Glomerular visceral epithelial cell (primary cell): Measurements from ENCODE around the gene PPP1CA.
"Not testable (repeated sequence)": the region's sequence is repeated elsewhere in the genome, so short reads cannot be mapped to it uniquely, and the experiment has no call there.

Experiments used
- DNase-seq: peaks from one replicate; pipeline ENCODE4 v3.0.0-alpha.2; 2016; ENCODE audit errors: extremely low spot score

The PPP1CA gene

DNA sequence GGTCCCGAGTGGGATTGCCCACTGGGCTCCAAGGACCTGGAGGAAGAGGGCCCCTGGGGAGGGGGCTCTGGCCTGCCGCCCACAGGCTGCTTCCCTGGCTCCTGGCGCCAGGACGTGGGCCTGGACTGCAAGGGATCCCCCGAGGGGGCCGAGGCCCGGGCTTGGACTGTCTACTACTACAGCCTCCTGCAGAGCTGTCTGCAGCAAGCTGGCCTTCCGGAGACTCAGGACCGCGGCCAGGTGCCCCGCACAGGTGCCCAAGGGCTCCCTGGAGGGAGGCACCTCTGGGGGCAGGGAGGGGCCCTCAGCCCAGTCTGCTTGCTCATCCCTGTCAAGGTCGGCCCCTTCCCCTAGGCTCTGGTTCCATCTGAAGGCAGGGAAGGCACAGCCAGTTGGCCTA lies 15.8 kb upstream of the PPP1CA start:
- DNase-seq, result no peak

- DNase-seq, result no peak
Measured at GRCh38 chr11:67416416-67417335, 15.0 kb upstream of the PPP1CA start.

- DNase-seq, result no peak
Measured at GRCh38 chr11:67415501-67416304, 14.0 kb upstream of the PPP1CA start, which contains the start of gene CARNS1. CARNS1 (plus strand) TSS chr11:67415678; CDS start chr11:67416200, 522 bp downstream.

DNA sequence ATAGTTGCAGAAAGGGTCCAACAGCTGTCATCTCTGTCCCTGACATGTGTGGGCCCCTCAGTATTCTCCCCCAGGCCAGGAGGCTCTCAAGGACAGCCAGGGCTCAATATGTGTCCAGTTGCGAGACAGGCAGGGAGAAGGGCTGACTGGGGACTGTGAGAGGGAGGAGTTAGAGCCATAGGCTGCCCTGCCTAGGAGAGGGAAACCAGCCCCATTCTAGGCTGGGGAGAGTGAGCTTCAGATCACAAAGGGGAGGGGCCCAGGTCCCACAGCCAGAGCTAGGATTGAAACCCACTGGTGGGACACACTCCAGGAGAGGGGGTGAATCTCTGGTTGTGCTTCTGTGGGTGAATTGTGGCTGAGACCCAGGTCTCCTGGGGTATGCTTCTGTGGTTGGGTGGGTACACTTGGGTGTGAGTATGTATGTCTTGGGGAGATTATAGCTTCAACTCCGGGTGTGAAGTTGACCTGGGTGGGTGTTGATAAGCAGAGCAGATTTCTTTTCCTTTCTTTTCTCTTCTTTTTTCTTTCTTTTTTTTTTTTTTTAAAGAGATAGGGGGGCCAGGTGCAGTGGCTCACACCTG lies 11.7 kb upstream of the PPP1CA start:
- no peak for DNase-seq

DNA sequence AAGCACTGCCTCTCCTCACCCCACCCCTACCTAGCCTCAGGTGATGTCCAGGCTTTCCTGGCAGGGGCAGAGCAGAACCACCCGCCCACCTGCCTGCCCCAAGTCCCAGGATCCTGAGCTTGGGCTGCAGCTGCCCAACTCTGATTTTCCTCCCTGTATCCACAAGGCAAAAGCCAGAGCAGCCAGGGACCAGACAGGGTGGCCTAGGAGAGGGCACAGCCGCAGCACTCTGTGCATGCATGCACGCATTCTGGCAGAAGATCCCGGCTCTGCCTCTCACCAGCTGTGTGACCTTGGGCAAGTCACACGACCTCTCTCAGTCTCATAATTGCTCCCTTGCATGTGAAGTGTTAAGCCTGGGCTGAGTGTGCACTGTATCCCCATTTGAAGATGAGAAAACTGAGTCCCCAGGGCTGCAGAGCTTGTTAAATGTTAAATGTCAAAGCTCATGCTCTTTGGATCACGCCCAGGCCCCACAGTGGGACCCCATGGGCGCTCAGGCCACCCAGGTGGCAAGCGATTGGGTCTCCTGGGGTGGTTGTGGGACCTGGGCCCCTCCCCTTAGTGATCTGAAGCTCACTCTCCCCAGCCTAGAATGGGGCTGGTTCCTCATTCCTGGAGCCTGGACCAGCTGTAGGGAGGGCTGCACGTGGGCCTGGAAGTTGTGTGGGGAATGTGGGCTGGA lies 11.0 kb upstream of the PPP1CA start:
- no peak for DNase-seq

DNA sequence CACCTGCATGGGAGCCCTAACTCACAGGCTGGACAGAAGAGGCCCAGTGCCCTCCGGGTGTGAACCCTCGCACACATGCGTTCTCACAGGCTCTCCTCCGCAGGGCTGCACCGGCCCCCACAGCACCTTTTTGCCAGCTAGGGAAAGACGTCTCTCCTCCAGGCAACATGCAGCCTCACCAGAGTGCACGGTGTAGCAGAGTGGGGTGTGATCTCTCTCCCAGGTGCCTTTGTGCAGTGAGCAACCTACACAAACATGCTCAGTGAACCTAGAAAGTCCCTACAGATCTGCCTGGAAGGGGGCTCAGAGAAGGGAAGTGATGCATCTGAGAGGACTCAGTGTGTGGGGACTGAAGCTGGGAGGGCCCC lies 10.1 kb upstream of the PPP1CA start:
- no peak for DNase-seq

DNA sequence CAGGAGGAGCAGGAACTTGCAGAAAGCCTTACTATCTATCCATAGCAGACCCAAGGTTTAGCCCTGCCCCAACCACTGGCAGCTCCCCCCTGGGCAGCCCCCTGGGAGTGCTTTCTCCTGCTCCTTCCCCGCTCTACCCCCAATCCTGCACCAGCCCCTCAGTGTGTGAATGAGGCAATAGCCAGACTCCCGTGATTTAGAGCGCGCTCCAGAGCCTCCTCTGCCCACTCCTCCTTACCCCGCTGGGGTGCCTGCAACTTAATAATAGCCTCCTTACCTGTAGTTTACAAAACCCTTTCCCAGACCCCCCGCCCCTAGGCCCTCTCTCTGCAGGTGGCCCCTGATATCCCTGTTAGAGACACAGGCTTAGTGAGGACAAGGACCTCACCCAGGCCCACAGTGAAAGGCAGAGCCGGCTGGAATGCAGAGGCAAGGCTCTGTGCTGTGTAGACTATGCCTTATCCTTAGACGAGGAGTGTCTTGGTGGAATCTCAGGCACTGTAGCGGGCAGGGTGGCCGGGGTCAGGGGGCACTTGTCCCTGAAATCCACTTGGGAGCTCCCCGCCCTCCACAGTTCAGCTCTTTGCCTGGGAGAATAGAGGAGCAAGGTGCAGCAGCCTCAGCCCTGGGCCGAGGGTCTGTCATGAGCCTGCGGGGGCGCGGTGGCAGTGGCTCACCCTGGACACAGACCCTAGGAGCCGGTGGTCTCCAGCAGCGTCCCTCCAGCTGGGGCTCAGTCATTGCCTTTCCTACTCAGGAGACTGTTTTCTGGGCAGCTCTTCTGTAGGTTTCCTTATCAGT lies 9.5 kb upstream of the PPP1CA start:
- no peak for DNase-seq

GRCh38 chr11:67410369-67410831 lies 8.7 kb upstream of the PPP1CA start:
- DNase-seq, result no peak

DNA sequence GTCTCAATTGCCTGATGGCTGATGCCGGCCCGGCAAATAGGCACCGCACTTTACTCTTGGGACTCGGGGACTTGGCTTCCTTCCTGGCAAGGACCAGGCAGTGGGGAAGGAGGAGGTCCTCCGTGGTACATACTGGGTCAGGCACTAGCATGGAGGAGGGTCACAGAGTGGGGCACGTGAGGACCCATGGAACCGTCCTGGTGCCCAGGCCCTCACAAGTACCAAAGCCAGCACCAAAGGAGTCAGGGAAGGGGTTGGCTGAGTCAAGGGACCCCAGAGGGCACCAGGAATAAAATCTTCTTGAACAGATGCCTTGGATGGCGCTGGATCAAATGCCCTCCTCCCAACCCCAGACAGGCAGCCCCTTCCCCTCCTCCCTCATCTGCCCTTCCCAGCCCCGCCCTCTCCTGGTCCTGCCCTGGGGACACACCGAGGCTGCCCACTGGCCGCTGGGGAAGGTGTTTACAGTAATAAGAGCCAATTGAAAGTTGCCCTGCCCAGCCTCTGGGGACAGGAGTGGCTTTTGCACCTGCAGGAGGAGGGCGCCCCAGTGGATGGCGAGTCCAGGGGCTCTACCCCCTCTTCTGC lies 8.2 kb upstream of the PPP1CA start:
- DNase-seq, result no peak

- no peak for DNase-seq
Measured at GRCh38 chr11:67409261-67409666, 7.6 kb upstream of the PPP1CA start.

- no peak for DNase-seq
Measured at GRCh38 chr11:67408437-67409200, 7.0 kb upstream of the PPP1CA start.

DNA sequence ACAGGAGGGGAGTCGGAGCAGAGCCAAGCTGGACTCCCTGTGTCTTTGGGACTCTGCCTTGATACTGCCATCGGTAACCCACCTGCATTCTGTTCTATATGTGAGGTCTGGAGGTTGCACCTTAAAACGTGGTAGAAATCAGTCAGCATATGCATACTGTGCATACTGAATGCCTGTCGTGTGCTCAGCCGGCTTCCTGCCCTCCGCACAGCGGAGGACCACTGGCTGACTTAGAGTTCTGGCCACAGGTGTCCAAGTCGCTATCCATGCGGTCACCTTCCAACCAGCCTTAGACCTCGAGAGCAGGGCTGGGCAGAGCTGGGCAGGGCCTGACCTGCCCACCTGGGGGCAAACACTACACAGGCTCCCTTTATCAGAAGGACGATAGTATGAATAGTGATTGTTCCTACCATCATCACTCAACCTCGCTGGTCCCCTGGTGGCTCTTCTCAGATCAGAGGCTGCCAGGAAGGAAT lies 6.1 kb upstream of the PPP1CA start:
- no peak for DNase-seq

GRCh38 chr11:67406969-67407687 lies 5.5 kb upstream of the PPP1CA start:
- DNase-seq, result no peak

DNA sequence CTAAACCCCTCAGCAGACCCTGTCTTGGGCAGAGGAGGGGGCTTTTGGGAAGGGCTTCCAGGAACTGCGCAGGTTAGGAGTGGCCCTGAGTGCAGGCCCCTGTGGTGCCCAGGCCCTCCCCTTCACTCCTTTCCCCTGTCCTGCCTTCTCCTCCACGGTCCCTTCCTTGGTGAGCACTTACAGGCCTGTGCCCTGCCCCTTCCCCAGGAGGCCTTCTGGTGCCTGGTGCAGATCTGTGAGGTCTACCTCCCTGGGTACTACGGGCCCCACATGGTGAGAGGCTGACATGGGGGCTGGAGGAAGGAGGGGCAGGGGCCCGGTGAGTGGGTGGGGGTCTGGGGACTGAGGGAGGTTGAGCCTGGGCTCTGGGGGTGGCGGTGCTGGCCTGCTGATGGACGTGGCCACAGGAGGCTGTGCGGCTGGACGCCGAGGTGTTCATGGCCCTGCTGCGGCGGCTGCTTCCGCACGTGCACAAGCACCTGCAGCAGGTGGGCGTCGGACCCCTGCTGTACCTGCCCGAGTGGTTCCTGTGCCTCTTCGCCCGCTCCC lies 4.8 kb upstream of the PPP1CA start:
- no peak for DNase-seq

- no peak for DNase-seq
Measured at GRCh38 chr11:67405688-67406339, 4.2 kb upstream of the PPP1CA start.

DNA sequence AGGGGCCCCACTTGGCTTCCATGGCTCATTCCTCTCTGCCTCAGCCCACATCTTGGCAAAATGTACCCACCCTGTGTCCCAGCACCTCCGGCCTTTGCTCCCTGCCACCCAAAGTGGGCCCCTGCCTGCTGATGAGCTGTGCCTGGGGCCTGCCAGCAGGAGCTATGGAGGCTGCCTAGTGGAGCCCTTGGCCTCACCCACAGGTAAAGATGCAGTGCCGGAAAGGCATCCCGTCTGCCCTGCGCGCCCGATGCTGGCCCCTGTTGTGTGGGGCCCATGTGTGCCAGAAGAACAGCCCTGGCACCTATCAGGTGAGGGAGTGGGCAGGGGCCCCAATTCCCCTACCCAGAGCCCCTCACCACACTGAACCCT lies 3.5 kb upstream of the PPP1CA start:
- DNase-seq, result no peak

GRCh38 chr11:67404515-67405195 lies 3.0 kb upstream of the PPP1CA start:
- no peak for DNase-seq

GRCh38 chr11:67403085-67403484 lies 1.4 kb upstream of the PPP1CA start:
- DNase-seq, result not testable (repeated sequence)
